ENCODE measurements around the gene BCR.

BCR gene

GRCh38 chr22:23150762-23151161 is 29.5 kb upstream of the BCR start:
- DNase-seq (ENCODE audit: low read depth, low spot score): no peak

- no peak for DNase-seq (ENCODE audit: low read depth, low spot score)
Observed at GRCh38 chr22:23151827-23152226, 28.5 kb upstream of the BCR start.

- DNase-seq (ENCODE audit: low read depth, low spot score): no peak
Observed at GRCh38 chr22:23152238-23153114, 27.8 kb upstream of the BCR start.

- no peak for DNase-seq (ENCODE audit: low read depth, low spot score)
Observed at GRCh38 chr22:23153994-23154393, 26.3 kb upstream of the BCR start.

- DNase-seq (ENCODE audit: low read depth, low spot score): no peak
Observed at GRCh38 chr22:23154461-23154860, 25.8 kb upstream of the BCR start.

GRCh38 chr22:23155143-23155542 is 25.2 kb upstream of the BCR start:
- no peak for DNase-seq (ENCODE audit: low read depth, low spot score)

- DNase-seq (ENCODE audit: low read depth, low spot score): no peak
Observed at GRCh38 chr22:23155831-23156230, 24.5 kb upstream of the BCR start.

- no peak for DNase-seq (ENCODE audit: low read depth, low spot score)
Observed at GRCh38 chr22:23156286-23156685, 24.0 kb upstream of the BCR start.

- no peak for DNase-seq (ENCODE audit: low read depth, low spot score)
Observed at GRCh38 chr22:23157560-23158515, 22.5 kb upstream of the BCR start.

- DNase-seq (ENCODE audit: low read depth, low spot score): no peak
Observed at GRCh38 chr22:23158516-23159290, 21.6 kb upstream of the BCR start.

GRCh38 chr22:23159291-23159630 is 21.0 kb upstream of the BCR start:
- DNase-seq (ENCODE audit: low read depth, low spot score): no peak

GRCh38 chr22:23161029-23161428 is 19.3 kb upstream of the BCR start:
- DNase-seq (ENCODE audit: low read depth, low spot score): no peak

- DNase-seq (ENCODE audit: low read depth, low spot score): no peak
Observed at GRCh38 chr22:23161574-23161973, 18.7 kb upstream of the BCR start.

- DNase-seq (ENCODE audit: low read depth, low spot score): no peak
Observed at GRCh38 chr22:23163665-23164064, 16.6 kb upstream of the BCR start.

GRCh38 chr22:23164091-23164490 is 16.2 kb upstream of the BCR start:
- no peak for DNase-seq (ENCODE audit: low read depth, low spot score)

- DNase-seq (ENCODE audit: low read depth, low spot score): no peak
Observed at GRCh38 chr22:23166042-23166831, 14.1 kb upstream of the BCR start.

GRCh38 chr22:23166841-23167616 is 13.3 kb upstream of the BCR start:
- no peak for DNase-seq (ENCODE audit: low read depth, low spot score)

- no peak for DNase-seq (ENCODE audit: low read depth, low spot score)
Observed at GRCh38 chr22:23168391-23169042, 11.8 kb upstream of the BCR start.

GRCh38 chr22:23169043-23169406 is 11.3 kb upstream of the BCR start:
- DNase-seq (ENCODE audit: low read depth, low spot score): no peak
